Activated naive CD4-positive, alpha-beta T cell treated with Interleukin-2 at 50 U/mL for 16 hours (primary cell): ENCODE measurements around the gene DDX31.
"Not testable (repeated sequence)": the region's sequence is repeated elsewhere in the genome, so short reads cannot be mapped to it uniquely, and the experiment has no call there.

Experiments
- DNase-seq: peaks from one replicate; pipeline ENCODE4 v3.0.0-alpha.2; 2020

DDX31 gene

DNA sequence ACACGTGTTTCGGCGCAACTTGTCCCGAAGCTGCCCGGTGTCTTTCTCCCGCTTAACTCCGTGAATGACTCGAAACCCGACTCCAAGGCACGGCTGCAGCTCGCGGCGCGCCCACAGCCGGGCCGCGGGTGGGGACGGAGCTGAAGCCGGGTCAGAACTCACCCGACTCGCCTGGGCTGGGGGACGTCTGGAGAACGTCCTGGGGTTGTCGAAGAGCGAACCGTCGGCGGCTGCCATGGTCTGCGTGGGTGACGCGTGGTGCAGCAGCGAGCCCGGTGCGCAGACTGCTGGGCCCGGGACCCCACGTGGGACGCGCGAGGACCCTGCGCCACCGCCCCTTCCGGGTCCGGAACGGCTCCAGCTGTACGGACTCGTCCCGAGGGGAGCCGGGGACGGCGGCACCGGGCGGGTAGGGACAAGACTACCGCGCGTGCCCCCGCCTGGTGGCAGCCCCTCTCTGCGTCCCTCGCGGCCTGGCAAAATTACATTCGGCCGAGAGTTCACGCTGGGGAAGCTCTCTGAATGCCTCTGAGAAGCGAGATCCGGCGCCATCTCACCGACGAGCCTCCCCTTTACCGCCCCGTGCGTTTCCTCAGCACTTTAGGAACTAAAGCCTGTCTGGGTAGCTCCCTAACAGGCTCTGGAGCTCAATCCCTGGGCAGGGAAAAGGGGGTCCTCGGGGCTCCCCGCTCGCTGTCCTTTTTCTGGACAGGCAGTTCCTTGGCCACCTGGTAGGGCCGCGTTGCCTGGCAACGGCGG is at the start of gene DDX31:
Gene DDX31 (minus strand): TSS at position 286 of the 759 bp plus-strand sequence. CDS start 49 bp downstream, at position 237.
- peak; percentile 90 for DNase-seq

- not testable (repeated sequence) for DNase-seq
Observed at GRCh38 chr9:132718381-132718928, 48.7 kb upstream of the DDX31 start.

DNA sequence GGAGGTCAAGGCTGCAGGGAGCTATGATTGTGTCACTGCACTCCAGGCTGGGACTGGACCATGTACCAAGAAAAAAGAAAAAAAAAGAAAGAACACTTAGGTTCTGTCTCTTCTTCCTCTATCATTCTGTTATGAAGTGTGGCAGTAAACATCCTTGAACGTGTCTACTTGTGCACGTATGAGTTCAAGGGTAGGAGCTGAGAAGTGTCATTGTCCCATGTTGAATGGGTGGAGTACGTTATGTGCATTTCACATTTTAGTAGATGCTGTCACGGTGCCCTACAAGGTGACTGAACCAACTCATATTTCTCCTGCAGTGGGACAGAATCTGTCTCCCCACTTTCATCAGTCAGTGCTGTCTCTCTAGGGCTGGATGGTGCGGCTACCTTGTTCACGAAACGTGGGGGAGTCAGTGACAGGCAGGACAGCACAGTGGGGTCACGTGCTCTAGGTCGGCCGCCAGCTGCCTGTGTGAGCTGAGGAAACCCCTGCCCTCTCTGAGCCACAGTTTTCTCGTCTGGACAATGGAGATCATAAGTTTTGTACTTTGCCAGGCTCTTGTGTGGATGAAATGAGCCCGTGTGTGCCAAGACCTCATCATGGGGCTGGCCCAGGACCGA is 47.7 kb upstream of the DDX31 start:
- DNase-seq = no peak

- DNase-seq = no peak
Observed at GRCh38 chr9:132716007-132716406, 46.2 kb upstream of the DDX31 start.

GRCh38 chr9:132712753-132713152 is 43.0 kb upstream of the DDX31 start:
- DNase-seq = no peak

GRCh38 chr9:132711846-132712245 is 42.1 kb upstream of the DDX31 start:
- no peak for DNase-seq

GRCh38 chr9:132711152-132711551 is 41.4 kb upstream of the DDX31 start:
- not testable (repeated sequence) for DNase-seq

DNA sequence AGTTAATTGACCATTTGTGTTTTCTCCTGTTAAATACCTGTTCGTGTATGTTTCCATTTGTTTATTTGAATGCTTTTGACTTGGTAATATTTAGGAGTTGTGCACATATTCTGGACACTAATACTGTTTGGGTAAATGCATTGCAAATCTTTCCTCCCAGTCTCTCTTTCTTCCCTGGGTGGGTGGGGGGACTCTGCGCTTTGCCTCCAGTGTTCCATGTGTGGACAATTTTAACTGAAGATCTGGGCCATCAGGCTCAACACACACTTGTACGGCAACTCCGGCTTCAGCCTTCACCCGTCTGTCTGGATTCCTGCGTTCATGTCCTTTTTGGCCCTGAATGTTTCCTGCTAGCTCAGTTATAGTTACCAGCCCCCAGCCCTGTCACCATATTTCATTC is 40.5 kb upstream of the DDX31 start:
- no peak for DNase-seq

DNA sequence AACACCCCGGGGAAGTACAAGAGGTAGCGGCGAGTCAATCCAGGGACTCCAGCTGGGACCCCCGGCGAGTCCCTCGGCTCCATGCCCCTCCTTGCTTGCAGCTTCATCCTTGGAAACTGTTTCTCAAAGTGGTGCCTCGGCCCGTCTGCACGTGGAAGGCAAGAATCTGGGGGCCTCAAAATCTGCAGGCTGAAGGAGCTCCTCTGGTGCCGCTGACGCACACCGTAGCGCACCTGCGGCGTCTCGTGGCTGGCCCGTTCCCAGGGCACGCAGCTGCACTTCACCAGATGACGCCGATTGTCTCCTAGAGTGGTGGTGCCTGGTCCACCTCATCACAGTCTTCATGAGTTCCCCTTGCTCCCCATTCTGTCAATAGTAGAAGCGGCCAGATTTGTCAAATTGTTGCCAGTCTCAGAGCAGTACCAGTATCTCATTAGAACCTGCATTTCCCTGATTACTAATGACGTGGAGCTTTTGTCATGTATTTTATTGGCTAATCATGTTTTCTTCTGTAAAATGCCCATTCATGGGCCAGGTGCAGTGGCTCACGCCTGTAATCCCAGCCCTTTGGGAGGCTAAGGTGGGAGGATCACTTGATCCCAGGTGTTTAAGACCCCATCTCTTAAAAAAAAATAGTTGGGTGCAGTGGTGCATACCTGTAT is 39.1 kb upstream of the DDX31 start:
- DNase-seq = no peak

DNA sequence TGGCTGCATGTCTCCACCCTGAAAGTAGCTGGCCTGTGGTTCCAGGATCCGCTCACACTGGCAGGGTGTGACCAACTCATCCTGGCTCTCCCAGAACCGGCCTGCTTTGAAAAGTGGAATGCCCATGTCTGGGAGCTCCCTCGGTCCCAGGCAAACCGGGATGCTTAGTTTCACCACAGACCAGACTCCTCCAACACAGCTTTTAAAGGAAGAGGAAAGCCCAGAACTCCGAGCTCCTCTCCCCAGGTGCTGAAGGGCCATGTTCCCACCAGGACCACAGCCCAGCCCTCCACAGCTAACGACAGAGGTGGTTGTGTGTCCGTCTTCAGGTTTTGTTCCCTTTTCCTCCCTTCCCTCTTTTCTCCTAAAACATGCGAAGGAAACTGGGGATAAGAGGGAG is 38.5 kb upstream of the DDX31 start:
- DNase-seq = no peak

GRCh38 chr9:132703336-132703735 is 33.6 kb upstream of the DDX31 start:
- DNase-seq = no peak

GRCh38 chr9:132702254-132702653 is 32.5 kb upstream of the DDX31 start:
- DNase-seq = no peak

- DNase-seq = no peak
Observed at GRCh38 chr9:132699956-132700355, 30.2 kb upstream of the DDX31 start.

- DNase-seq = no peak
Observed at GRCh38 chr9:132698989-132699388, 29.2 kb upstream of the DDX31 start.

GRCh38 chr9:132697230-132697629 is 27.4 kb upstream of the DDX31 start:
- no peak for DNase-seq

DNA sequence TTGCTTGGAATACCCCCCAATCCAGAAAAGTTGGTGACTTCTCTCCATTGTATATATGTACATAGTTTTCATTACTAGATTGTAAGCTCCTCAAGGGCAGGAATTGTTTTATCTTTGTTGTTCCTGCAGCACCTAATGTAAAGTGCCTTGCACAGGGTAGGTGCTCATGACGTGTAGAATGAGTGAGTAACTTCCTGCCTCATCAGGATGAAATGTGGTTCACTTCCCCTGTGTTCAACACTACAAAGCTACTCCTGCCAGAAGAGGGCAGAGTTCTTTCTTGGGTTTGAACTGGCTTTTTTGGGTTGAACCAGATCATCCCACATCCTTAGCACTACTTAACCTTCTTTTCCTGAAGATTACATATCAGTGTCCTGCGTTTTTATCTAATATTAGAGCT is 24.4 kb upstream of the DDX31 start:
- DNase-seq = no peak

DNA sequence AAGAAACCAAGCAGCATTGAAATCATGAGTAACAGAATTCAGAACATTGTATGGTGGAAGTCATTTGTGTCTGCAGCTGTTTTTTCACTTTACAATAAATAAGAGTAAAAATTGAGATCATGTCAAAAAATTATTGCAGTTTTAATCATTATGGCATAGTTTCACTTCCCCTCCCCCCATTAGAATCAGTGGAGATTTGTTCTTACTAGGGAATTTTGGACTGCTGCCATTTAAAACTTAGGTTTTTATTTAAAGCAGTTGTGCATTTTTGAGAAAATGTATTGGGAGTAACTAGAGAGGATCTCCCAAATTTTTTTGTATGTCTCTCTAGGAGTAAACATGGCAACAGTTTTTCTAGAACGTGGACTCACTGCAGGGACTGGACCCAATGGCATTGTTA is 20.9 kb upstream of the DDX31 start:
- DNase-seq = no peak

- no peak for DNase-seq
Observed at GRCh38 chr9:132683873-132684272, 14.1 kb upstream of the DDX31 start.

- DNase-seq = no peak
Observed at GRCh38 chr9:132681561-132681960, 11.8 kb upstream of the DDX31 start.

- DNase-seq = no peak
Observed at GRCh38 chr9:132679946-132680625, 10.3 kb upstream of the DDX31 start.

- no peak for DNase-seq
Observed at GRCh38 chr9:132677976-132678375, 8.2 kb upstream of the DDX31 start.

- no peak for DNase-seq
Observed at GRCh38 chr9:132674485-132674884, 4.7 kb upstream of the DDX31 start.

DNA sequence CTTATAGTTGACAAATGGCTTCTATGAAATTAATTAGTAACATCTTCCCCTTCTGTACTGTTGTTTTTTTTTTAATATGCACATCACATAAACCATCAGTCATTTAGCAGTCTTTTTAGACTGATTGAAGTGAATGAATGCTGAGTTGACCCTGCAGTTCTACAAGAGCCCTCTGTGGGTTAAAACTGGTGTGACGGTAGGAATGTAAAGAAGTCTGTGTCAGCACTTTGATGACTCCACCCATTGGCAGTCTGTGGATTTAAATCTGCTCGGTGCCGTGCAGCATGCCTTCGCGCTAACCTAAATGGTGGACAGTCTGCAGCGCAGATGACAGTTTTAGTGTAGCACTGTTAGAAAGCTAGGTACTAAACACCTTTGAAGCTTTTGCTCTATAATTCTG is 3.6 kb upstream of the DDX31 start:
- no peak for DNase-seq

GRCh38 chr9:132672413-132672690 is 2.6 kb upstream of the DDX31 start:
- DNase-seq = no peak
